Urinary bladder (tissue), 4 donors: Measurements from ENCODE around the gene OCRL. TPM values are rescaled to one million over a fixed set of nuclear protein-coding genes. Genes with fewer than 3 reads are reported as not detected.

Experiments
- DNase-seq: peaks from one replicate; pipeline ENCODE4 v3.0.0-alpha.2; 2015; ENCODE audit errors: extremely low spot score
- H3K27ac ChIP-seq: one replicate; pipeline ENCODE4 v1.5.1; 2013; ENCODE audit warnings: low read depth, mild to moderate bottlenecking, moderate library complexity
- H3K36me3 ChIP-seq: one replicate; pipeline ENCODE4 v1.6.1; 2013; ENCODE audit warnings: mild to moderate bottlenecking, moderate library complexity; ENCODE audit not compliant: insufficient read depth
- H3K4me1 ChIP-seq: one replicate; pipeline ENCODE4 v1.6.1; 2013; ENCODE audit warnings: mild to moderate bottlenecking, moderate library complexity; ENCODE audit not compliant: insufficient read depth
- H3K4me3 ChIP-seq: one replicate; pipeline ENCODE4 v1.5.1; 2013; ENCODE audit warnings: low read depth, low read length
- WGBS: extraction: QIAGEN DNeasy Blood & Tissue Kit; methylation state at CpG from one replicate; pipeline ENCODE4 v1.1.7; 2013; 5-methylcytosine and 5-hydroxymethylcytosine counted together
- polyA plus RNA-seq: library from polyadenylated mRNA; stranded (reverse); fragments of 200-250 nt; gene quantifications from one replicate; pipeline ENCODE4 v1.2.3, GENCODE V29; 2013
- total RNA-seq: library from RNA; depleted of rRNA; stranded (reverse); fragments of >200 nt; gene quantifications from one replicate; pipeline ENCODE4 v1.2.3, GENCODE V29; 2014
- donor health status: healthy with polysubstance abuse.
- donor health status: healthy.

The OCRL gene
- total and polyA plus RNA-seq, 2 donors, result 23.4 to 25.7 TPM

GRCh38 chrX:129523079-129523911 lies 16.8 kb upstream of the OCRL start, which contains the start of gene SMARCA1:
TSS of gene SMARCA1 (minus strand) at chrX:129523490. CDS start at chrX:129523370, 120 bp downstream.
- peak within 1 kb of the TSS; percentile 85 for H3K4me3 ChIP-seq
- H3K4me1 ChIP-seq, result no peaks in the 10 kb centered on the region
- no peaks in the 10 kb centered on the region for H3K36me3 ChIP-seq
- no peak for DNase-seq
- peak within 1 kb of the TSS; percentile 44 for H3K27ac ChIP-seq
- WGBS, result under 1% methylated on average over 52 of the region's 54 CpGs

- WGBS, result 86% methylated on average over 3 of the region's 3 CpGs
- Histone ChIP-seq H3K36me3 (no peaks in the 10 kb centered on the region), H3K4me3 (no peak overlapping the region), H3K4me1 (no peaks in the 10 kb centered on the region), H3K27ac (no peak overlapping the region)
- no peak for DNase-seq
These were observed 15.7 kb upstream of the OCRL start for GRCh38 chrX:129524250-129524850.

DNA sequence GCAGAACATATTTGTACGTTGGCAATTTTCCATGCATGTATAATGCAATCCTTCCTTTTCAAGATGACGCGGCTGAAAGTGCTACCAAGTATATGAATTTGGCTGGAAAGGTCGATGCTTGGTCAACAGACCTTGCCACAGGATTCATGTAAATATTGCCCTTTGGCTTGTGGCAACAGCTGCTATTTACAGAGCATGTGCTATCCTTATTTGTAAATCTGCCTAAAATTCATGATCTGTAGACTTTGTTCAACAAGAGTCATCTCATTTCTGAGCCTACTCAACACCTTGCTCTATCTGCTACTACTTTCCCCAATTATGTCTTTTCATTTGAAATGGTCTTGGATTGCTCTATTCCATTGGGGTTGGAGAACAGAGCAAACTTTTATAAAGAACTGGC lies 14.9 kb upstream of the OCRL start:
- DNase-seq, result no peak
- no peaks in the 10 kb centered on the region for H3K36me3 ChIP-seq
- H3K4me1 ChIP-seq, result no peaks in the 10 kb centered on the region
- no peak overlapping the region for H3K27ac ChIP-seq
- no peak overlapping the region for H3K4me3 ChIP-seq
- WGBS, result 53% methylated on average over 4 of the region's 4 CpGs

- H3K4me3 ChIP-seq, result no peak overlapping the region
- 63% methylated on average over 3 of the region's 3 CpGs for WGBS
- no peak for DNase-seq
- no peak overlapping the region for H3K27ac ChIP-seq
- H3K36me3 ChIP-seq, result no peaks in the 10 kb centered on the region
- H3K4me1 ChIP-seq, result no peaks in the 10 kb centered on the region
These were observed 14.2 kb upstream of the OCRL start for GRCh38 chrX:129525896-129526295.

GRCh38 chrX:129529685-129530281 lies 10.3 kb upstream of the OCRL start:
- Histone ChIP-seq H3K27ac (no peak overlapping the region), H3K36me3 (no peaks in the 10 kb centered on the region), H3K4me3 (no peak overlapping the region), H3K4me1 (no peaks in the 10 kb centered on the region)
- no peak for DNase-seq
- 33% methylated on average over 4 of the region's 4 CpGs for WGBS

GRCh38 chrX:129530410-129530809 lies 9.6 kb upstream of the OCRL start:
- 97% methylated on average over 5 of the region's 5 CpGs for WGBS
- Histone ChIP-seq H3K4me1 (no peaks in the 10 kb centered on the region), H3K36me3 (no peaks in the 10 kb centered on the region), H3K27ac (no peak overlapping the region), H3K4me3 (no peak overlapping the region)
- no peak for DNase-seq

DNA sequence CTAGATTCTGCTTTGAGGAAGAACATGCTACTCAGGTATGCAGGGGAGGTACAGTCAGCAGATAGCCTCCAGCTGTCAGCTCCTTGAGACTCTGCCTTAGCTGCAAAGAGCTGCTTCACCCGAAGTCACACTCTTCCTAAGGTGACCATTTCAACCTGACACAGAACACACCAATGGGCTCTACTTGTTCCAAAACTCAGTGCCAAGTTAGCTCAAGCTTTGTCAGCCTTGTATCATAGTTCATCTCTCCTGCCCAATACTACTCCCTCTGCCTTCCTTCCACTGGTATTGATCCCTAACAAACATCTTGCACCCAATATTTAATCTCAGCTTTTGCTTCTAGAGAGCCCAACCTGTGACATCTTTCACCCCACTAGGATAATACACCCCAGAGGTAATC lies 8.9 kb upstream of the OCRL start:
- Histone ChIP-seq H3K27ac (no peak overlapping the region), H3K4me1 (no peaks in the 10 kb centered on the region), H3K36me3 (no peaks in the 10 kb centered on the region), H3K4me3 (no peak overlapping the region)
- no peak for DNase-seq
- 68% methylated on average over 1 of the region's 1 CpG for WGBS

DNA sequence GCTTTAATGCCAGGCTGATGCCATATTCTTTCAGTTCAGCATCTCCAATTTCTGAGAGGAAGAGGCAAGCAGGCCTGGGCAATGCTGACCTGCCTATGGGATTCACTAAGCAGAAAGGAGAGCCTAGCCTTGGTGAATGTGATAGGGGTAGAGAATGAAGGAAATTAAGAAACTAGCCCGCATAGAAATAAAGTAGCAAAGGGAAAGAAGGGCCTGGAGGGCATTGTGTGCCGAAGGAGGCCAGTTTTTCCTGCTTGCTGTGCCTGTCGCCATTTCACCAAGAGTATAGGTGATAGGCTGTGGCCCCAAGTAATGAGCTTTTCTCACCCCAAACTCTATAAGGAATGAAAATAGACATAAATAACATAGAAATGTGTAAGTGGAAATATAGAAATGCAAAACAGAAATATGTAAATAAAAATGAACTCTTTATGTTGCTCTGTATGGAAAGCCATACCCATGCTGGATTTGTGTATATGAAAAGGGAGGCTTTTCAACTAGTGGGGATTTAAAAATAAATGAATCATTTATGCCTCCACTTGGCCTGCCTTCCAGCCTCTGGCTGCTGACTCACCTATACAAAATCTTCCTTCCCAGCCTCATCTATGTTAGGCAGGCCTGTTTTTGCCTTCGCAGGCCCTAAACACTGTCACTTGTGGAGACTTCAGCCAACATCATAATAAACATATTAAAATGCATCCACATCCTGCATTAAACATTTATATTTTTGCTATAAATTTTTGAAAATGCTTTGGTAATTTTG lies 5.1 kb upstream of the OCRL start:
- WGBS, result 94% methylated on average over 4 of the region's 4 CpGs
- Histone ChIP-seq H3K27ac (no peak overlapping the region), H3K36me3 (no peaks in the 10 kb centered on the region), H3K4me1 (no peaks in the 10 kb centered on the region), H3K4me3 (no peak overlapping the region)
- DNase-seq, result no peak

DNA sequence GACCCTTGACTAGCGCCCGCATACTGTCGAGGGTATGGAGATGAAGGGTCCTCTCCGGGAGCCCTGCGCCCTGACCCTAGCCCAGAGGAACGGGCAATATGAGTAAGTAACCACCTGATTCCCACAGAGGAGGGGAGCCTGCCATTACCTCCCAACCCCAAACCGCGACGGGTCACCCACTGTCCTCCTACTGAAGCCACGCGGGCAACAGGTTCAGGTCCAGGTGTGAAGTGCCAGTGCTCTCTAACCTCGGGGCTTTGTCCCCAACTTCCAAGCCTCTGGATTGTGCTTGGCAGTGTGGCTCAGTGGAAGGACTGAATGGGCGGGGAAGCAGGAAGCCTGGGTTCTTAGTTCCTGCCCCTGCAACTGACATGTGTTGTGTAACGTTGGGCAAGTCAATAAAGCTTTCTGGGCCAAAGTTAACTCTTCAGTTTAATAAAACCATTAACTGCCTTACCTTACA lies 694 bp downstream of the OCRL start:
- no peaks in the 10 kb centered on the region for H3K36me3 ChIP-seq
- DNase-seq, result no peak
- H3K27ac ChIP-seq, result peak overlapping the region; percentile 50
- 3% methylated on average over 14 of the region's 14 CpGs for WGBS
- H3K4me3 ChIP-seq, result peak overlapping the region; percentile 79
- H3K4me1 ChIP-seq, result no peaks in the 10 kb centered on the region

DNA sequence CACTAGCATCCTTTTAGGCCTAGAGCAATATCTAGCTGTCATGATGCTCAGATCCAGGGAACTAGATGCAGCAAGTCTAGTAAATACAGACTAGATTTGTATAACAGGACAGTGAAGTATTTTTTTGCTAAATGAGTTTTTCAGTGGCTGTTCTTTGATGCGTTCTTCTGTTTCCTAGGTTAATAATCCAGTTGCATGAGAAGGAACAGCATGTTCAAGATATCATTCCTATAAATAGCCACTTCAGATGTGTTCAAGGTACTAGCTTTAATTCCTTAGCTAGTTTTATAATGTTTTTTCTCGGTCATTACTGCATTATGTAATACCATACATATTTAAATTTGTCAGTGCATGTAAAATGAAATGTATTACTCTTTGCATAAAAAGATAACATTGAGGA lies 4.7 kb downstream of the OCRL start:
- no peaks in the 10 kb centered on the region for H3K36me3 ChIP-seq
- no peak for DNase-seq
- H3K4me3 ChIP-seq, result no peak overlapping the region
- H3K27ac ChIP-seq, result no peak overlapping the region
- WGBS, result 48% methylated on average over 2 of the region's 2 CpGs
- H3K4me1 ChIP-seq, result no peaks in the 10 kb centered on the region

DNA sequence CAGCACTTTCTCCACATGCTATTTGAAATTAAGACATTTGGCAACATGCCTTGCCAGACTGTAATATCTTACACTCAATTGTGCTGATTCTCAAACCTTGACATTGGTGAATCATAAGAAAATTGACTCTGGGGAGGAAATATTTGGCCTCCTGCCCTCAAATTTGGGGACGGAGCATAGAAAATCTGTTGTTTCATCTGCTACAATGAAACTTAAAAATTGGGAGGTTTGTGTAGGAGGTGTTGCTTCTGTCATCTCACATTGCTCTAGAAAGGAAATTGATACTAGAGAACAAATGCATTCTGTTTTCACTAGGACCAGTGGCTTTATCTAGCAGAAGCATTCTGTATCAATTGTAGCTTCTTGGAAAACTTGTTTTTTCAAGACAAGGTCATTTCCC lies 5.3 kb downstream of the OCRL start:
- no peak for DNase-seq
- Histone ChIP-seq H3K4me3 (no peak overlapping the region), H3K36me3 (no peaks in the 10 kb centered on the region), H3K4me1 (no peaks in the 10 kb centered on the region), H3K27ac (no peak overlapping the region)
- WGBS, result 66% methylated on average over 1 of the region's 1 CpG

DNA sequence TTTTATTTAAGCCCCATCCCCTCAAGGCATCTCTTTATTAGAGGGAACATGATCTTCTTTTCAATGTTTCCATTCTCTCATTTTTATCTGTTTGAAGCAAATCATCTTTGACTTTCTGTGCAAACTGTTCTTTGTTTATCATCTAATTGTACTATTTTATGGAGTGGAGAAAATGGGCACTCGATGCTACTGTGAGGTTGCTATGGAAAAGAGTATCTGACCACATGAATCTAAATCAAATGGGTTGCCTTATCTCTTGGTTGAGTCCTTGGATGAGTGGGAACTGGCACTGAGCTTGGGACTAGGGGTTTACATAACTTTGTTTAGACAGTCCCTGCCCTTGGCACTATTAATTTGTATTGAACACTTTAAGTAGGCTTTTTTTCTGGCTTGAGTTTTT lies 9.1 kb downstream of the OCRL start:
- Histone ChIP-seq H3K36me3 (no peaks in the 10 kb centered on the region), H3K4me1 (no peaks in the 10 kb centered on the region), H3K27ac (no peak overlapping the region), H3K4me3 (no peak overlapping the region)
- WGBS, result 51% methylated on average over 1 of the region's 1 CpG
- DNase-seq, result no peak

DNA sequence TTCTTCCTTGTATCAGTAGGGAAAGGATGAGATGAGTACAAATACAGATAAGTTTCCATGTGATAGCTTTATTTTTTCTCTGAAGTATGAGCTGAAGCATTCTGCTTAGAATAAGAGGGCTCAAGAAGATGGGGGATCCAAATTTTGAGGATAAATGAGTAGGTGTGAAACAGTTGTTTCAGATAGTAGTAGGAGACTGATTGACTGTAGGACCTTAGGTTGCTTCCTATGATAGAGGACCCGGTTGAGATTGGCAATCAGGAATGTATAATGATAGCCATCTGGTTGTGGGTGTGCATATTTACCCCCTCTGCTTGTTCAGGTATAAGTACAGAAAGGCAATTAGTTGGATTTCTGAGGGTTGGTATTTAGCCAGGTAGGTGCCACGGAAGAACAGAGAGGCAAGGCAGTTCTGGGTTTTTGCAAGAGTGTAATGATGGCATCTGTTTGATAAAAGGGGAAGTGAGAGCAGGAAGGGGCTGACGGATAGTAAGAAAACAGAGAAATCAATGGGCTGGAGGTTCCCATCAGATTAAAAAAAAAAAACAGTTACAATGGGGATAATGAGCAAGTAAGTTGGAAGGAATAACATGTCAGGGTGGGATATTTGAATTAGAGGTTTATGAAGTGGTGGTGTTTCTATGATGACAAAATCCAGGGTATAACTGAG lies 13.7 kb downstream of the OCRL start:
- no peak for DNase-seq
- WGBS, result 93% methylated on average over 3 of the region's 3 CpGs
- H3K36me3 ChIP-seq, result no peaks in the 10 kb centered on the region
- H3K27ac ChIP-seq, result no peak overlapping the region
- no peaks in the 10 kb centered on the region for H3K4me1 ChIP-seq
- H3K4me3 ChIP-seq, result no peak overlapping the region
